NCI-H510A treated with DMSO at 0.1 percent for 48 hours (cell line): Measurements from ENCODE around the gene PHOX2B.
A peak's percentile ranks its signal among the peaks of the same experiment; 100 is the strongest.
"Not testable (repeated sequence)": the region's sequence is repeated elsewhere in the genome, so short reads cannot be mapped to it uniquely, and the experiment has no call there.

Source experiments
- DNase-seq: peaks from one replicate; lab custom pipeline; 2025; lab: John Stamatoyannopoulos, UW

Gene PHOX2B

DNA sequence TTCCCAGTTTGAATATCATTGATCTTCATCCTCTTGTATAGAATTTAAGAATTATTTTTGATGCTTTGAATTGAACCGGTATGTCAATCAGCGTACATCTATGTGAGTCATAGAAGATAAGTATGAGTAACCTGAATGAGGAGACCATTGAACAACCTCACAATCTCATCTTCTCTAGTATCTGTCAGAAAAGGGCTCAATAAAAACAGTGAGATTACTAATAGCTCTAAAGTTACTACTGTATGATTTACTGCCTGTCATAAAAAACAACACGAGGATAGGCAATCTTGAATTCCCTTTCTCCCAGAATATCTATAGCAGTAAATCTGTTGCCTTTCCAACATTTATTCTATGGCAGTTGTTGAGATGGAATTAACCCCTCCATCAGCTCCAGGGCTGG, 36.1 kb downstream of the PHOX2B start:
- DNase-seq, result no peak

DNA sequence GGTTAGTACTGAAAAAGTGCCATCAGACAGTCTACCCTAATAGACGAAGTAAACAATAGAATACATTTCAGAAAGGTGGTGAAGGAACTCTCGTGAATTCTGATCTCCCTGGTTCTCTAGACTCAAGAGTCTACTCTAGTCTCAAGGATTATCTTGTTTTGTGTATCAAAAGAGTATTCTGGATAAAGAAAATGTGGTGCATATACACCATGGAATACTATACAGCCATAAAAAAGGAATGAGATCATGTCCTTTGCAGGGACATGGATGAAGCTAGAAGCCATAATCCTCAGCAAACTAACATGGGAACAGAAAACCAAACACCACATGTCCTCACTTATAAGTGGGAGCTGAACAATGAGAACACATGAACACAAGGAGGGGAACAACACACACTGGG, 36.9 kb downstream of the PHOX2B start:
- not testable (repeated sequence) for DNase-seq

DNA sequence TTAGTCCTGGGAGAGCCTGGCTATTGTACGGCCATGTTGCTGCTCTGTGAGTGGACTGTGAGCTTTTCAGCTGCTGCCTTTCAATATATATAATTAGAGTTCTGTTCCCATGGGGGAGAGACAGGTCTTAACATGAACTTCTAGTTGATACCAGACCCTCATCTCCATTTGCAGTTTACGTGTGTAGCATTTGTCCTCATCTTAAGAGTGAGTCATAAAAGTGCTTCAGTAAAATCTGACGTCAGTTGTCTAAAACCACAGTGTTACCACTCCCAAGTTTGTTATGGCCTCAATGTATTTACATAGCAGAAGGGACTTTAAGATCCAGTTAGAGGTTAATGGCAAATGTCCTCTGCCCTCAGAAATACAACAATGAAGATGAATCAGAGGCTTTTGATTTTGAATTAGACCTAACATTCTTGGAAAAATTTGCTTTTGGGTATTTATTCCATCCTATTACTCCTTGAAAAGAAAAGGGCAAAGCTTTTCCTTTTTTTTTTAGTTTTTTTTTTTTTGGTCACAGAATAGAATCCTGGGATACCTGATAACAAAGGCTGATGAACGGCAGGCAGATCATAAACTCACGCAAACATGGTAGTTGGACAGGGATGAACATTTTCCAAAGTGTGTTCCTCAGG, 38.6 kb downstream of the PHOX2B start:
- peak; percentile 76 for DNase-seq

- DNase-seq, result no peak
Observed at GRCh38 chr4:41703785-41704184, 44.7 kb downstream of the PHOX2B start.

DNA sequence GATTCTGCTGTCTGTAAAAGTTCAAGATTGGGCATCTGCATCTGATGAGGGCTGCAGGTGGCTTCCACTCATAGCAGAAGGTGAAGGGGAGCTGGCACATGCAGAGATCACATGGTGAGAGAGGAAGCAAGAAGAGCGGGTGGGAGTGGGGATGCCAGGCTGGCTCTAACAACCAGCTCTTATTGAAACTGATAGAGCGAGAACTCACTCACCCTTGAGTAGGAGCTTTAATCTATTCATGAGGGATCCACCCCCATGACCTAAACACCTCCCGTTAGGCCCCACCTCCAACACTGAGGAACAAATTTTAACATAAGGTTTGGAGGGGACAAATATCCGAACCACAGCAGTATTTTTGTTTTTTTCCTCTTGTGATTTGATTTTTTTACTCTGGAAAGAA, 45.8 kb downstream of the PHOX2B start:
- DNase-seq, result no peak

- no peak for DNase-seq
Observed at GRCh38 chr4:41701983-41702382, 46.5 kb downstream of the PHOX2B start.

DNA sequence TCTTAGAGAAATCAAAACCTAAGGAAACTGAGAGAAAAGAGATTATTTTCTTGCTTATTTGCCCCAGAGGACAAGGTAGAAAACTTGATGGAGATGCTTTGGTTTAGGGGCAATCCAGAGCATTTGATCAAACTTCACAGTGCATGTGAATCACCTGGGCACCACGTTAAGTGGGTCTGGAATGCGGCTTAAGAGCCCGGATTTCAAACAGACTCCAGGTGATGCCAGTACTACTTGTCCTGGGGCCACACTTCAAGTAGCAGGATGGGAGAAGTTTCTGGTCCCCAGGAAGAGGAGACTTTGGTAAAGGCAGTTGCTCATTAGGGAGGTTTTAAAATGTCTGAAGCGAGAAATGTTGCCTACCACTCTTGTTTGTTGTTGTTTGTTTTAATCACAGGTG, 51.8 kb downstream of the PHOX2B start:
- DNase-seq, result peak; percentile 32

DNA sequence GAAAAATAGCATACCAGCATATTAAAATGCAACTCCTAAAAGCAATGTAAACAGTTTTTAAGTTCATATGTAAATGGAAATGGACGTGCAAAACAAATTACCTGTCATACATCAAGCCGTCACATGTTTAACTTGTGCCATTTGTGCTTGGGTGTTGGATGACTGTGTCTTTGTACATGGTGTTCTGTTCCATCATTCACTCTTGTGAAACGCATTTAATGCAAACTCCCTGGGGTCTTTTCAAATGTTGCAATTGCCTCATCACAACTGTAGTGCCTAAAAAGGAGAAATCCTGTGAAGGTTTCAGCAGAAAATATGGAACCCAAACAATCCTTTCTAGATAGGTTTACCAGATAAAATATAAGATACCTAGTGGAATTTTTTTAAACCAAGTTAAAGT, 52.4 kb downstream of the PHOX2B start:
- no peak for DNase-seq
